GM21723 (cell line): ENCODE results near the gene FFAR1.

Experiments
- ATAC-seq: cut with Tn5 transposase; IDR thresholded peaks from one replicate; pipeline ENCODE4 v1.9.1; 2021; ENCODE audit warnings: mild to moderate bottlenecking, moderate library complexity; ENCODE audit not compliant: unreplicated experiment

Gene FFAR1

GRCh38 chr19:35347171-35347929 lies at the start of gene FFAR1:
FFAR1 (plus strand) TSS chr19:35347902; CDS start chr19:35351552, 3,650 bp downstream.
- ATAC-seq = peak; percentile 61

- no peak for ATAC-seq
Observed at GRCh38 chr19:35297922-35298321, 49.8 kb upstream of the FFAR1 start.

- no peak for ATAC-seq
Observed at GRCh38 chr19:35298561-35298972, 49.1 kb upstream of the FFAR1 start.

GRCh38 chr19:35299523-35300338 lies 48.0 kb upstream of the FFAR1 start:
- ATAC-seq = no peak

- no peak for ATAC-seq
Observed at GRCh38 chr19:35300339-35300649, 47.4 kb upstream of the FFAR1 start.

GRCh38 chr19:35301961-35302360 lies 45.7 kb upstream of the FFAR1 start:
- no peak for ATAC-seq

GRCh38 chr19:35302446-35302845 lies 45.3 kb upstream of the FFAR1 start:
- ATAC-seq = no peak

- ATAC-seq = no peak
Observed at GRCh38 chr19:35303357-35303915, 44.3 kb upstream of the FFAR1 start.

- ATAC-seq = no peak
Observed at GRCh38 chr19:35304036-35304435, 43.7 kb upstream of the FFAR1 start.

GRCh38 chr19:35305181-35305580 lies 42.5 kb upstream of the FFAR1 start:
- ATAC-seq = no peak

- ATAC-seq = no peak
Observed at GRCh38 chr19:35306473-35307246, 41.0 kb upstream of the FFAR1 start.

- ATAC-seq = no peak
Observed at GRCh38 chr19:35307931-35308330, 39.8 kb upstream of the FFAR1 start.

GRCh38 chr19:35308910-35309309 lies 38.8 kb upstream of the FFAR1 start:
- ATAC-seq = no peak

GRCh38 chr19:35309481-35310279 lies 38.0 kb upstream of the FFAR1 start:
- no peak for ATAC-seq

- no peak for ATAC-seq
Observed at GRCh38 chr19:35310331-35310730, 37.4 kb upstream of the FFAR1 start.

- ATAC-seq = no peak
Observed at GRCh38 chr19:35310811-35311465, 36.8 kb upstream of the FFAR1 start.

- no peak for ATAC-seq
Observed at GRCh38 chr19:35311901-35312665, 35.6 kb upstream of the FFAR1 start.

GRCh38 chr19:35313587-35313986 lies 34.1 kb upstream of the FFAR1 start:
- ATAC-seq = no peak

GRCh38 chr19:35314031-35314430 lies 33.7 kb upstream of the FFAR1 start:
- no peak for ATAC-seq
